ENCODE results near the gene LIMCH1.

GRCh38 chr4:41569961-41570360, 32.0 kb downstream of the LIMCH1 start:
- TF ChIP-seq, protein P1, sequence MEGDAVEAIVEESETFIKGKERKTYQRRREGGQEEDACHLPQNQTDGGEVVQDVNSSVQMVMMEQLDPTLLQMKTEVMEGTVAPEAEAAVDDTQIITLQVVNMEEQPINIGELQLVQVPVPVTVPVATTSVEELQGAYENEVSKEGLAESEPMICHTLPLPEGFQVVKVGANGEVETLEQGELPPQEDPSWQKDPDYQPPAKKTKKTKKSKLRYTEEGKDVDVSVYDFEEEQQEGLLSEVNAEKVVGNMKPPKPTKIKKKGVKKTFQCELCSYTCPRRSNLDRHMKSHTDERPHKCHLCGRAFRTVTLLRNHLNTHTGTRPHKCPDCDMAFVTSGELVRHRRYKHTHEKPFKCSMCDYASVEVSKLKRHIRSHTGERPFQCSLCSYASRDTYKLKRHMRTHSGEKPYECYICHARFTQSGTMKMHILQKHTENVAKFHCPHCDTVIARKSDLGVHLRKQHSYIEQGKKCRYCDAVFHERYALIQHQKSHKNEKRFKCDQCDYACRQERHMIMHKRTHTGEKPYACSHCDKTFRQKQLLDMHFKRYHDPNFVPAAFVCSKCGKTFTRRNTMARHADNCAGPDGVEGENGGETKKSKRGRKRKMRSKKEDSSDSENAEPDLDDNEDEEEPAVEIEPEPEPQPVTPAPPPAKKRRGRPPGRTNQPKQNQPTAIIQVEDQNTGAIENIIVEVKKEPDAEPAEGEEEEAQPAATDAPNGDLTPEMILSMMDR (conservative IDR thresholded peaks at IDR 0.05; ENCODE audit: low read depth, low read length), result no peak
- TF ChIP-seq EZH2 (IDR thresholded peaks at IDR 0.05; ENCODE audit: low read length, unreplicated experiment) (no peak), EZH2phosphoT487 (IDR thresholded peaks at IDR 0.05; ENCODE audit: borderline replicate concordance, low read length) (no peak)

All from PC-3 (cell line).